ENCODE measurements around the gene CPNE5.

Gene CPNE5

GRCh38 chr6:36721369-36722140, 117.7 kb downstream of the CPNE5 start:
- no peak for DNase-seq

DNA sequence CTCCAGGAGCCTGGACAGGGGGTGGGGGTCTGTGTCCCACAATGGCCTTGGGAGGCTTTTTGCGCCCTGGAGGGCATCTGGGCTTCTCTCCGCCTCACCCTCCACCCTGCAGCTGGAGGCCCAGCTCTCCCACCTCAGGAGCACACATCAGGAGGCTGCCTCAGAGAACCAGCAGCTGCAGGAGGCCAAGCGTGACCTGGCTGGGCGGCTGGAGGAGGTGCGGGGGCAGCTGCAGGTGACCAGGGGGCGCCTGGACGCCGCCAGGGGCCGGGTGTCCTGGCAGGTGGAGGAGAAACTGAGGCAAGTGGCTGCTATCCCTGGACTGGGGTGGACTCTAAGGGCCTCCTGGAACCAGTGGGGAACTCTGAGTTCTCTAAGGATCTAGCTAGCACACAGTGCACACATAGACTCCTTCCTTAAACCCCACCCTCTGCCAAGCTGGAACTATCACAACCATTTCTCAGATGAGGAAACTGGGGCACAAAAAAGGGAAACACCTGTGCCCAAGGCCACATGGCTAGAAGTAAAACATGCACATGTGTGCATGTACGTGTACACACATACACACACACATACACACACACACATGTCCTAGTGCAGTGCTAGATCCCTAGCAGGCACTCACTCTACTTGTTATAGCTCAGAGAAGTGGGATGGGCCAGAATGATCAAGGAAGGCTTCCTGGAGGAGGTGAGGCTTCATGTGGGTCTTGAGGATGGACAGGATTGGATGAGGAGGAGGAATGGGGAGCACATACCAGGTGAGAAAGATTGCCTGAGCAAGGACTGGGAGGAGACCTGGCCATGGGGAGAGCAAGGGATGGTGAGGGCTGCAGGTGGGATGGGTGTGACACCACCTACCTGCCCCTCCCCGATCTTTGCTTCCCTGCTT, 118.7 kb downstream of the CPNE5 start:
- DNase-seq = peak; percentile 23 to 34

DNA sequence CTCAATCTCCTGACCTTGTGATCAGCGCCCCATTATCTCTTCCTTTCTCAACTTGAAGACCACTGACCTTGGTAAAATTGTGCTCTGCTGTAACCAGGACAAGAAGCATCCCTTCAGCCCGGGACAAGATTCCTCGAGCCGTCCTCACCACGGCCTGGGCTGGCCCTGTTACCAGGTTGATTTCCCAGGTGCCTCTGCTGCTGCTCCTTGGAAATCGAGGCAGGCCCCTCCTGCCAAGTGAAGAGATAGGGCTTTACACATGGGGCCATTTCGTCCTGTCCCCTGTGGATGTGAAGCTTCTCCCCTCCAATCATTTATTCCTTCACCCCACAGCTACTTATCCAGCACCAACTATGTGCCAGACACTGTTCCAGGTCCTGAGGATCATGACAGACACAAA, 120.1 kb downstream of the CPNE5 start:
- no peak for DNase-seq

GRCh38 chr6:36718560-36718959, 120.7 kb downstream of the CPNE5 start:
- DNase-seq = no peak

- DNase-seq = no peak
Observed at GRCh38 chr6:36717871-36718540, 121.2 kb downstream of the CPNE5 start.

- no peak for DNase-seq
Observed at GRCh38 chr6:36717231-36717825, 121.9 kb downstream of the CPNE5 start.

DNA sequence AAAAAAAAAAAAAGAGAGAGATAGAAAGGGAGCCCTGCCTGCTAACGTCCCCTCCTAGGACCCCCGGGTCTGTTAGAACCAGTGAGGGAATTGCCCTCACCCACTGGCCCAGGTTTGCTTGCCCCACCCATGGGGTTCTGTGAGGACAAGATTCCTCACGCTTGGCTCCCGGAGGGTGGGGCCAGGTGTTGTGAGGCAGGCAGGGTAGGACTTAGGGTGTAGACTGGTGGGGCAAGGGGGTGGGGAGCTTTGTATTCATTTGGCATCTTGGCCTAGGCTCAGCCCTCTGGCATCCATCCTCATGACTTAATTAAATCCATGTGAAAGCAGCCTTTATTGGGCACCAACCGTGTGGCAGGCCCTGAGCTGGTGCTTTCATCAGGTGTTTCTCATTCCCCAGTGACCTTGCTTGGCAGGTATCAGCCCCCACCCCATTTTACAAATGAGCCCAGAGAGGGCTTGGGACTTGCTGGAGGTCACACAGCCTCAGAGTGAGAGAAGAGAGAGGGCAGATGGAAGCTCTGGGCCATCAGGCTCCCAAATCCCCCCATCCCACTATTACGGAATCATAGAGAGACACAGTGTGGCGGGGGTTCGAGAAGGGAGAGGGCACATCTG, 122.7 kb downstream of the CPNE5 start:
- no peak for DNase-seq

DNA sequence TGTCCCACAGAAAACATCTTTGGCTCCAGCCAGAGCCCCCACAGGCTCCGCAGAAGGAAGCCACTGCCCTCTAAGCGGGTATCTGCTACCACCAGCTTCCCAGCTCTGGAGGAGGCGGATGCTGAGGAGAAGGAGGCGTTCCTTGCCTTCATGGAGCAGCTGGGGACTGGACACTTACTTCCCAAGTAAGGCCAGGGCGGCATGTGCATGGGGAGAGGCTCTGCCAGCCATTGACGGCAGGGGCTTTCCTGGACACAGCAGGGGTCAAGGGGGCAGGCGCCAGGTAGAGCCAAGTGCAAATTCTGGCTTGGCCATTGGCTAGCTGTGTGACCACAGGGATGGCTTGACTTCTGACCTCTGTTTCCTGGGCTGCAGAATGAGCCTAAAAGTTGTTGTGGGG, 123.8 kb downstream of the CPNE5 start:
- no peak for DNase-seq

DNA sequence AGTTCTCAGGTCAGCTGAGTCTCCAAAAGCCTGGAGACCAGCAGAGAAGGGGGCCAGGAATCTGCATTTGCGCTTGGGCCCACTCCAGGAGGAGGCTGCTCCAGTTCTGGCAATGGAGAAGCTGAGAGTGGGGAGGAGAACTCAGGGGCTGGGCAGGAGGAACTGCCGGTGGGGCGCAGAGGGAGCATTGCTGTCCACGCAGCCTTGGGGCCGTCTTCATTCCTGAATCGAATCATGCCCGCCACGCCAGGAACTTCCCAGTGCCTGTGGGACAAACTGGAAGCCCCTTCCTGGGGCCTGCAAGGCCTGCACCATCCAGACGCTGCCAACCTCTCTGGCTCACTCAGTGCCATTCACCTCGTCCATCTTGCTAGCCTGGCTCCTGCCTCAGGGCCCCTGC, 124.7 kb downstream of the CPNE5 start:
- no peak for DNase-seq

GRCh38 chr6:36713846-36714245, 125.4 kb downstream of the CPNE5 start:
- no peak for DNase-seq

GRCh38 chr6:36712816-36713215, 126.4 kb downstream of the CPNE5 start:
- no peak for DNase-seq

GRCh38 chr6:36706339-36706738, 132.9 kb downstream of the CPNE5 start:
- no peak for DNase-seq

DNA sequence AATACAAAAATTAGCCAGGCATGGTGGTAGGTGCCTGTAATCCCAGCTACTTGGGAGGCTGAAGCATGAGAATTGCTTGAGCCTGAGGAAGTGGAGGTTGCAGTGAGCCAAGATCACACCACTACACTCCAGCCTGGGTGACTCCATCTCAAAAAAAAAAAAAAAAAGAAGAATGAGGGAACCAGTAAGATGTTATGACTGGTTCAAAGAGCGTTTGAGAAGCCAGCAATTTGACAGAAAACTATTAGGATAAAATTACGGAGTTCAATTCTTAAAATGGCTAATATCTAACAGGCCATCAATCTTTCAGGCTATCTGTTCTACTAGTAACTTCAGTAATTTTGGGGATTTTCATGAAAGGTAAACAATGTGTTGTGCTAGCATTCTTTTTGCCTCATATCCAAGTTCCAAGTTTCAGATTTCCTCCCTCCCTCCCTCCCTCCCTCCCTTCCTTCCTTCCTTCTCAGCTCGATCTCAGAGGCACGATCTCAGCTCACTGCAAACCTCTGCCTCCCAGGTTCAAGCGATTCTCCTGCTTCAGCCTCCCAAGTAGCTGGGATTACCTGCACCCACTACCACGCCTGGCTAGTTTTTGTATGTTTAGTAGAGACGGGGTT, 134.2 kb downstream of the CPNE5 start:
- peak in 1 of 2 donors; percentile 37 for DNase-seq

DNA sequence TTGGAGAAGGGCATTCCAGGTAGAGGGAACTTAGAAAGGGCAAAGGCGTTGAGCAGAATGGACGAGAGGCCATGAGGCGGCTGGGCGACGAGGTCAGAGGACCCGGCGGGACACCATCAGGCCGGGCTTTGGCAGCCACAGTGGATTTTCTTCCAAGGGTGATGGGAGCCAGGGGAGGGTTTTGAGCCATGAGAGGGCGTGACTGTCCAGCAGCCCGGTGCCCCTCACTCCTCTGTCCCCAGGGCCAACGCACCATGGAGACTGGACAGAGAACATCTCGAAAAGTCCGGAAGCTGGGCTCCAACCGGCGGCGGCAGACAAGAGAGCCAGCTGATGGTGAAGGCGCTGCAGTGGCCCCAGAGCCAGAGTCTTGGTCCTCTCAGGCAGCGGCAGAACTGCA, 135.3 kb downstream of the CPNE5 start:
- no peak for DNase-seq

DNA sequence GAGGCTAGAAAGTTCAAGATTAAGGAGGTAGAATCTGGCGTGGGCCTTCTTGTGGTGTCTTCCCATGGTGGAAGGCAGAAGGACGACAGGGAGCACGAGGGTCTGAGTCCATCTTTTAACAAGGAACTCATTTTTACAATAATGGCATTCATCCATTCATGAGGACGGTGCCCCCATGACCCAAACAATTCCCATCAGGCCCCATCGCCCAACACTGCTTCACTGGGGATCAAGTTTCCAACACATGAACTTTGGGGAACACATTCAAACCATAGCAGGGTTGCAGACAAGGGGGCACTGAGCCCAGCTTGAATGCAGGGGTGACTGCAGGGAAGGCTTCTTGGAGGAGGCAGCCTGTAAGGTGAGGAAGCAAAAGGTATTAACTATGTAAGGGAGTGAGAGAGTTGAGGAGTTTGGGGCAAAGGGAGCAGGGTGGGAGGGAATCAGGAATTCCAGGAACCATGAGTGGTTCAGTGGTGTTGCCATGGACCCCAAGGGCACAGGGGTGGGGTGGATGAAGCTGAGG, 136.1 kb downstream of the CPNE5 start:
- no peak for DNase-seq

DNA sequence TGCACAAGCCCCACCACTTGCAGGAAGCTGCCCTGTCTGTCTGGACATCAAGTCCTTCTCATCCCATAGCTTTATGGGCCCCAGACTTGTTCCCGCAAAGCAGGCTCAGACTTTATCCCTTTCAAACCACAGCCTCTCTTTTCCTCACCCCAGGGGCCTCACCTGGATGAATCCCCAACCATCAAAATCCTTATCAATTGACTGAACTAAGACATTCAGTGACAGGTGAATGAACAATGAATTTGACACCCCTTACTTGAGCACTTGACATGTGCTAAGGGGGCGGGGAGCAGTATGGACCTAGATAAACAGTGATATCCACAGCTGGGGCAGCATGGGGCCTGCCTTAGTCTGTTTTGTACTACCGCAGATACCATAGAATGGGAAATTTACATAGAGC, 136.6 kb downstream of the CPNE5 start:
- no peak for DNase-seq

GRCh38 chr6:36701401-36701991, 137.7 kb downstream of the CPNE5 start:
- peak in 1 of 2 donors; percentile 9 for DNase-seq

GRCh38 chr6:36700831-36701230, 138.4 kb downstream of the CPNE5 start:
- peak; percentile 47 to 59 for DNase-seq

GRCh38 chr6:36700071-36700812, 139.0 kb downstream of the CPNE5 start:
- DNase-seq = no peak

DNA sequence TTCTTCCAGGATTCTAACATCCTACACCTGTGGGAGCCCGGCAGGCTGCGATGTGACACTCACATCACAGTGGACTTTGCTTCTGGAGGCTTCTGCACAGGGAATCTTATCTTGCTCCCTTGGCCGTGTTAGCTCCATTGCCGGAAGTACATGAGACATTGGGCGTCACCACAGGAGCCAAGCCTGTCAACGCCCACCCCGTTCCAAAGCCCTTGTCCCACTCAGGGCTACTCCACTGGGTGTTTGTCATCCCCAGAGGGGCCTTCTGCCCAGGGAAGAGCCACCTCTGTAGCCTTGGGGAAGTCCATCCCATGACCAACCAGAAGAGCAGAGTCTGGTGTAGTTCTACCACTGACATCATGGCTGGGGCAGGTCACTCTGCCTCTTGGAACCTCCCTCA, 139.9 kb downstream of the CPNE5 start:
- peak; percentile 25 to 49 for DNase-seq

- no peak for DNase-seq
Observed at GRCh38 chr6:36698871-36699271, 140.4 kb downstream of the CPNE5 start.
